HEK293 (cell line): Measurements from ENCODE around the gene ACP7.

ENCODE experiments used
- ATF2 ChIP-seq: fragments of 450-650 bp; formaldehyde crosslinking; IDR thresholded peaks from 2 replicates; pipeline ENCODE4 v1.5.1; 2016; ENCODE audit warnings: missing biosample characterization, missing genetic modification characterization, low read depth
- BCL11B ChIP-seq: fragments of 450-650 bp; formaldehyde crosslinking; IDR thresholded peaks from 2 replicates; pipeline ENCODE4 v1.5.1; 2016; ENCODE audit warnings: low read depth, missing biosample characterization, missing genetic modification characterization
- INSM2 ChIP-seq: fragments of 450-650 bp; formaldehyde crosslinking; IDR thresholded peaks from 2 replicates; pipeline ENCODE4 v1.5.1; 2016; ENCODE audit warnings: missing biosample characterization, missing genetic modification characterization
- KLF7 ChIP-seq: fragments of 450-650 bp; formaldehyde crosslinking; IDR thresholded peaks from 2 replicates; pipeline ENCODE4 v1.5.1; 2016; ENCODE audit warnings: missing biosample characterization, missing genetic modification characterization, borderline replicate concordance
- PRDM6 ChIP-seq: fragments of 450-650 bp; formaldehyde crosslinking; IDR thresholded peaks from 2 replicates; pipeline ENCODE4 v1.5.1; 2017; ENCODE audit warnings: missing biosample characterization, missing genetic modification characterization
- SCRT1 ChIP-seq: fragments of 450-650 bp; formaldehyde crosslinking; IDR thresholded peaks from 2 replicates; pipeline ENCODE4 v1.5.1; 2016; ENCODE audit warnings: missing biosample characterization, missing genetic modification characterization, borderline replicate concordance
- ZBTB10 ChIP-seq: fragments of 450-650 bp; formaldehyde crosslinking; IDR thresholded peaks from 2 replicates; pipeline ENCODE4 v1.5.1; 2016; ENCODE audit warnings: missing biosample characterization, missing genetic modification characterization
- ZBTB7A ChIP-seq: fragments of 450-650 bp; formaldehyde crosslinking; IDR thresholded peaks from 2 replicates; pipeline ENCODE4 v1.5.1; 2016; ENCODE audit warnings: low read depth, missing biosample characterization, missing genetic modification characterization
- ZFHX2 ChIP-seq: fragments of 450-650 bp; formaldehyde crosslinking; conservative IDR thresholded peaks from 2 replicates; pipeline ENCODE4 v1.5.1; 2016; ENCODE audit warnings: missing biosample characterization, missing genetic modification characterization
- ZIC2 ChIP-seq: fragments of 450-650 bp; formaldehyde crosslinking; IDR thresholded peaks from 2 replicates; pipeline ENCODE4 v1.5.1; 2016; ENCODE audit warnings: missing biosample characterization, missing genetic modification characterization
- ZNF112 ChIP-seq: fragments of 450-650 bp; formaldehyde crosslinking; IDR thresholded peaks from 2 replicates; pipeline ENCODE4 v1.5.0; 2017; ENCODE audit warnings: missing biosample characterization, missing genetic modification characterization
- ZNF202 ChIP-seq: fragments of 450-650 bp; formaldehyde crosslinking; IDR thresholded peaks from 2 replicates; pipeline ENCODE4 v1.5.1; 2016; ENCODE audit warnings: missing biosample characterization, missing genetic modification characterization, borderline replicate concordance
- ZNF211 ChIP-seq: fragments of 450-650 bp; formaldehyde crosslinking; IDR thresholded peaks from 2 replicates; pipeline ENCODE4 v1.5.1; 2016; ENCODE audit warnings: low read depth, missing biosample characterization, missing genetic modification characterization
- ZNF24 ChIP-seq: fragments of 450-650 bp; formaldehyde crosslinking; IDR thresholded peaks from 2 replicates; pipeline ENCODE4 v1.5.1; 2016; ENCODE audit warnings: missing biosample characterization, missing genetic modification characterization
- ZNF362 ChIP-seq: fragments of 450-650 bp; formaldehyde crosslinking; IDR thresholded peaks from 2 replicates; pipeline ENCODE4 v1.5.1; 2016; ENCODE audit warnings: missing biosample characterization, missing genetic modification characterization
- ZNF426 ChIP-seq: fragments of 450-650 bp; formaldehyde crosslinking; IDR thresholded peaks from 2 replicates; pipeline ENCODE4 v1.5.1; 2017; ENCODE audit warnings: missing biosample characterization, missing genetic modification characterization, mild to moderate bottlenecking, inconsistent platforms, moderate library complexity
- ZNF473 ChIP-seq: fragments of 450-650 bp; formaldehyde crosslinking; IDR thresholded peaks from 2 replicates; pipeline ENCODE4 v1.5.1; 2017; ENCODE audit warnings: missing biosample characterization, missing genetic modification characterization
- ZNF544 ChIP-seq: fragments of 450-650 bp; formaldehyde crosslinking; IDR thresholded peaks from 2 replicates; pipeline ENCODE4 v1.5.0; 2017; ENCODE audit warnings: missing biosample characterization, missing genetic modification characterization
- ZNF549 ChIP-seq: fragments of 450-650 bp; IDR thresholded peaks from 2 replicates; pipeline ENCODE4 v1.5.1; 2018; ENCODE audit warnings: missing biosample characterization, missing genetic modification characterization, mild to moderate bottlenecking, inconsistent platforms, moderate library complexity
- ZNF558 ChIP-seq: fragments of 450-650 bp; formaldehyde crosslinking; IDR thresholded peaks from 2 replicates; pipeline ENCODE4 v1.5.1; 2016; ENCODE audit warnings: missing biosample characterization, missing genetic modification characterization
- ZNF639 ChIP-seq: fragments of 450-650 bp; formaldehyde crosslinking; IDR thresholded peaks from 2 replicates; pipeline ENCODE4 v1.5.1; 2016; ENCODE audit warnings: missing biosample characterization, missing genetic modification characterization
- ZNF704 ChIP-seq: fragments of 450-650 bp; formaldehyde crosslinking; IDR thresholded peaks from 2 replicates; pipeline ENCODE4 v1.5.1; 2016; ENCODE audit warnings: missing biosample characterization, missing genetic modification characterization
- ZNF777 ChIP-seq: fragments of 450-650 bp; formaldehyde crosslinking; IDR thresholded peaks from 2 replicates; pipeline ENCODE4 v1.5.1; 2017; ENCODE audit warnings: missing biosample characterization, missing genetic modification characterization, borderline replicate concordance
- ZNF837 ChIP-seq: fragments of 450-650 bp; formaldehyde crosslinking; IDR thresholded peaks from 2 replicates; pipeline ENCODE4 v1.5.1; 2016; ENCODE audit warnings: missing biosample characterization, missing genetic modification characterization

The ACP7 gene

GRCh38 chr19:39126312-39127187, 42.4 kb downstream of the ACP7 start (continued):
- TF ChIP-seq ZBTB10 (tag by site-specific recombination), result no peak
- TF ChIP-seq ZNF24, result peak; percentile 58; the same call in 1 of the 2 replicates
- TF ChIP-seq SCRT1 (tag by site-specific recombination), result no peak
- no peak for TF ChIP-seq ZNF704 (tag by site-specific recombination)
- TF ChIP-seq ZNF112 (tag by site-specific recombination), result no peak
- peak; percentile 86; the same call in 1 of the 2 replicates for TF ChIP-seq BCL11B (tag by site-specific recombination)
- TF ChIP-seq INSM2 (tag by site-specific recombination), result no peak; the same call in 1 of the 2 replicates
- no peak for TF ChIP-seq ATF2 (tag by site-specific recombination)
- TF ChIP-seq ZIC2 (tag by site-specific recombination), result peak; percentile 64
- TF ChIP-seq ZFHX2 (tag by site-specific recombination), result no peak
- TF ChIP-seq PRDM6 (tag by site-specific recombination), result no peak
- no peak for TF ChIP-seq ZNF837 (tag by site-specific recombination)
- TF ChIP-seq KLF7 (tag by site-specific recombination), result peak; percentile 96
- no peak for TF ChIP-seq ZNF549 (tag by site-specific recombination)
- TF ChIP-seq ZNF558 (tag by site-specific recombination), result no peak
- no peak for TF ChIP-seq ZNF426 (tag by site-specific recombination)
- TF ChIP-seq ZNF777 (tag by site-specific recombination), result no peak
- TF ChIP-seq ZNF211 (tag by site-specific recombination), result no peak
- TF ChIP-seq ZBTB7A, result no peak
- no peak for TF ChIP-seq ZNF473 (tag by site-specific recombination)
- TF ChIP-seq ZNF202 (tag by site-specific recombination), result no peak
- no peak for TF ChIP-seq ZNF544 (tag by site-specific recombination)
- no peak for TF ChIP-seq ZNF362 (tag by site-specific recombination)
- TF ChIP-seq ZNF639 (tag by site-specific recombination), result peak; percentile 71; the same call in 1 of the 2 replicates
